Caco-2 (cell line): ENCODE results near the gene ZFHX3. TPM values are rescaled to one million over a fixed set of nuclear protein-coding genes. Genes with fewer than 3 reads are reported as not detected.

Source experiments
- BruUV-seq: library from RNA; stranded (reverse); fragments of 400-500 nt; replicated peaks from 2 replicates; lab custom pipeline; 2021; lab: Mats Ljungman, UMichigan
- CTCF ChIA-PET: fragments of 300-600 bp; sonication (Branson Sonifier 250); formaldehyde crosslinking; loops from one replicate; lab custom pipeline; 2022; ENCODE audit warnings: antibody characterized with exemption; lab: Charles Lee
- POLR2A ChIA-PET: fragments of 300-600 bp; sonication (Branson Sonifier 250); formaldehyde crosslinking; loops from one replicate; lab custom pipeline; 2022; ENCODE audit warnings: antibody characterized with exemption; lab: Charles Lee
- DNase-seq, 2 experiments: peaks; one replicate each; pipeline versions ENCODE4 v3.0.0 to v3.0.0-alpha.2; 2020 to 2022
- H3K27me3 ChIP-seq: replicated peaks from 2 replicates; pipeline ENCODE4 v1.6.0; 2011; ENCODE audit warnings: low read length; ENCODE audit not compliant: control insufficient read depth, insufficient read depth
- H3K36me3 ChIP-seq: 2 replicates; pipeline ENCODE4 v1.5.1; 2011; ENCODE audit warnings: low read length; ENCODE audit not compliant: control insufficient read depth, insufficient read depth
- H3K4me1 ChIP-seq: fragments of 250-450 bp; sonication (Bioruptor Pico); 2 replicates; pipeline ENCODE4 v1.5.1; 2020; ENCODE audit warnings: mild to moderate bottlenecking
- H3K4me3 ChIP-seq: 2 replicates; pipeline ENCODE4 v1.5.1; 2011; ENCODE audit warnings: low read depth, mild to moderate bottlenecking, control low read depth, low read length
- H3K9me3 ChIP-seq: fragments of 250-450 bp; sonication (Bioruptor Pico); 2 replicates; pipeline ENCODE4 v1.5.1; 2020; ENCODE audit warnings: mild to moderate bottlenecking, moderate library complexity
- H3K27ac Mint-ChIP-seq: one replicate; pipeline ENCODE4 v1.8.0; 2022; ENCODE audit warnings: mixed read lengths; ENCODE audit not compliant: unreplicated experiment
- H3K27me3 Mint-ChIP-seq: one replicate; pipeline ENCODE4 v1.8.0; 2022; ENCODE audit warnings: mixed read lengths; ENCODE audit not compliant: insufficient read depth, unreplicated experiment
- H3K36me3 Mint-ChIP-seq: one replicate; pipeline ENCODE4 v1.8.0; 2022; ENCODE audit warnings: mild to moderate bottlenecking, mixed read lengths; ENCODE audit not compliant: insufficient read depth, unreplicated experiment
- H3K4me1 Mint-ChIP-seq: one replicate; pipeline ENCODE4 v1.8.0; 2022; ENCODE audit warnings: low read depth, mixed read lengths; ENCODE audit not compliant: unreplicated experiment
- H3K4me3 Mint-ChIP-seq: one replicate; pipeline ENCODE4 v1.8.0; 2022; ENCODE audit warnings: mild to moderate bottlenecking, moderate library complexity, mixed read lengths; ENCODE audit not compliant: unreplicated experiment
- H3K9me3 Mint-ChIP-seq: one replicate; pipeline ENCODE4 v1.8.0; 2022; ENCODE audit warnings: mixed read lengths; ENCODE audit not compliant: unreplicated experiment
- intact Hi-C: fragments of 100-400 bp; cut with micrococcal nuclease; formaldehyde crosslinking; loops from one replicate; pipeline ENCODE4 v1.10.0; 2022; ENCODE audit not compliant: unreplicated experiment
- total RNA-seq: library from RNA; stranded (reverse); gene quantifications from 2 replicates; pipeline ENCODE4 v1.2.3, GENCODE V29; 2022
- TF ChIP-seq, protein P1 (sequence below), 2 experiments: fragments of 200-600 bp in 1 of 2; IDR thresholded peaks; 1 replicate in 1 of 2; 2 replicates in 1 of 2; pipeline versions ENCODE4 v1.5.1 to v1.8.0; 2011 to 2022; ENCODE audit warnings: antibody characterized with exemption in 1 of 2, control low read depth in 1 of 2, inconsistent platforms in 1 of 2, low read depth in 1 of 2, low read length in 1 of 2, mild to moderate bottlenecking in 1 of 2, moderate library complexity in 1 of 2; ENCODE audit not compliant: insufficient read depth in 1 of 2, severe bottlenecking in 1 of 2, unreplicated experiment in 1 of 2

The ZFHX3 gene
- total RNA-seq, 1 experiment from 2014 or later: 39.9 TPM

- intact Hi-C loops: no loop called here
- TF ChIP-seq, protein P1, sequence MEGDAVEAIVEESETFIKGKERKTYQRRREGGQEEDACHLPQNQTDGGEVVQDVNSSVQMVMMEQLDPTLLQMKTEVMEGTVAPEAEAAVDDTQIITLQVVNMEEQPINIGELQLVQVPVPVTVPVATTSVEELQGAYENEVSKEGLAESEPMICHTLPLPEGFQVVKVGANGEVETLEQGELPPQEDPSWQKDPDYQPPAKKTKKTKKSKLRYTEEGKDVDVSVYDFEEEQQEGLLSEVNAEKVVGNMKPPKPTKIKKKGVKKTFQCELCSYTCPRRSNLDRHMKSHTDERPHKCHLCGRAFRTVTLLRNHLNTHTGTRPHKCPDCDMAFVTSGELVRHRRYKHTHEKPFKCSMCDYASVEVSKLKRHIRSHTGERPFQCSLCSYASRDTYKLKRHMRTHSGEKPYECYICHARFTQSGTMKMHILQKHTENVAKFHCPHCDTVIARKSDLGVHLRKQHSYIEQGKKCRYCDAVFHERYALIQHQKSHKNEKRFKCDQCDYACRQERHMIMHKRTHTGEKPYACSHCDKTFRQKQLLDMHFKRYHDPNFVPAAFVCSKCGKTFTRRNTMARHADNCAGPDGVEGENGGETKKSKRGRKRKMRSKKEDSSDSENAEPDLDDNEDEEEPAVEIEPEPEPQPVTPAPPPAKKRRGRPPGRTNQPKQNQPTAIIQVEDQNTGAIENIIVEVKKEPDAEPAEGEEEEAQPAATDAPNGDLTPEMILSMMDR (IDR thresholded peaks at IDR 0.05; ENCODE audit: insufficient read depth in 1 of 2, low read depth in 1 of 2, low read length in 1 of 2, severe bottlenecking in 1 of 2, unreplicated experiment in 1 of 2): no peak
Observed at GRCh38 chr16:72819345-72819744, 228.6 kb downstream of the ZFHX3 start.

DNA sequence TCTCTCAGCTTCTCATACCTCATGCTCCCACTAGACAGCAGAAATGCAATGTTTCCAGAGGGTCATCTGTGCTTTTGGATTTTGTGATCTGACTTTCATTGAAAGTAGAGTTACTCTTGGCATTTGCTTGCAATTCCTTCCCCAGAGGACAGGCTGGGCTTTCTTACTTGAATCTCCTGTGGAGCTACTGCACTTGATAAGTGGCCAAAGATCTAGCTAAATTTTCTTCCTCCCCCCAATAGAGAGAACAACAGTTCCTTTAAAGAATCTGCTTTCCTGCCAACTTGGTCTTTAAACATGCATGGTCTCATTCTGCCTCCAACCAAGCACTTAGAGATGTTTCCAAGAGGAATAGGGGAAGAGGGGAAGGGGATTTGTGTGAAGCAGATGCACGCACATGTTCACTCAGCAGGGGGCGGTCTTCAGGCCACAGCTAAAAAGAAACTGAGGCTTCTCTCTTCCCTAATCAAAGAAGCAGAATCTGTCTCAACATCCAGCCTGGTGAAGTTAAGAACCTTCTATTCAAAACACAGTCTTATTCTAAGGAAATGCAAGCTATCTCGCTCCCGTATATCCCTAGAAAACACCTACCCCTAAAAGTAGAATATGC is 229.6 kb downstream of the ZFHX3 start:
- Mint-ChIP-seq H3K27me3 (no peaks in the 10 kb centered on the region), H3K9me3 (no peaks in the 10 kb centered on the region), H3K4me3 (no peak overlapping the region), H3K36me3 (peaks cover 29% of the 10 kb centered on the region), H3K4me1 (peaks cover 7% of the 10 kb centered on the region), H3K27ac (no peak overlapping the region)
- POLR2A ChIA-PET: no interaction called here
- no TSS peak for BruUV-seq
- CTCF ChIA-PET: interaction anchor here (1.9 kb wide), 1 partner anchor 14 kb away, joined by 9 read pairs; no protein-coding TSS in a partner anchor
- Histone ChIP-seq H3K4me1 (no peaks in the 10 kb centered on the region), H3K4me3 (no peak overlapping the region), H3K36me3 (peaks cover 1% of the 10 kb centered on the region; the same call in 1 of the 2 replicates), H3K9me3 (no peaks in the 10 kb centered on the region), H3K27me3 (no peaks in the 10 kb centered on the region)
- TF ChIP-seq, protein P1 (IDR thresholded peaks at IDR 0.05; ENCODE audit: insufficient read depth in 1 of 2, low read depth in 1 of 2, low read length in 1 of 2, severe bottlenecking in 1 of 2, unreplicated experiment in 1 of 2): peak in 1 of 2 experiments; percentile 15
- no peak for DNase-seq
- intact Hi-C loops: no loop called here

More at GRCh38 chr16:72819345-72819744, 228.6 kb downstream of the ZFHX3 start:
- Histone ChIP-seq H3K4me3 (no peak overlapping the region), H3K27me3 (no peaks in the 10 kb centered on the region), H3K36me3 (peaks cover 1% of the 10 kb centered on the region; the same call in 1 of the 2 replicates), H3K9me3 (no peaks in the 10 kb centered on the region), H3K4me1 (no peaks in the 10 kb centered on the region)
- no TSS peak for BruUV-seq
- H3K36me3 Mint-ChIP-seq: peaks cover 29% of the 10 kb centered on the region
- no peak for DNase-seq
- H3K4me3 Mint-ChIP-seq: no peak overlapping the region
- no peaks in the 10 kb centered on the region for H3K27me3 Mint-ChIP-seq
- no peak overlapping the region for H3K27ac Mint-ChIP-seq
- H3K9me3 Mint-ChIP-seq: no peaks in the 10 kb centered on the region
- no peaks in the 10 kb centered on the region for H3K4me1 Mint-ChIP-seq
- POLR2A ChIA-PET: no interaction called here
- CTCF ChIA-PET: interaction anchor here (1.9 kb wide), 1 partner anchor 13 kb away, joined by 9 read pairs; no protein-coding TSS in a partner anchor

- DNase-seq: no peak
- Mint-ChIP-seq H3K4me3 (no peak overlapping the region), H3K27ac (no peak overlapping the region), H3K9me3 (no peaks in the 10 kb centered on the region), H3K27me3 (no peaks in the 10 kb centered on the region), H3K36me3 (peaks cover 40% of the 10 kb centered on the region), H3K4me1 (peaks cover 7% of the 10 kb centered on the region)
- ChIA-PET CTCF (interaction anchor here (0.7 kb wide), 1 partner anchor 29 kb away, joined by 3 read pairs; no protein-coding TSS in a partner anchor), POLR2A (no interaction called here)
- intact Hi-C loops: no loop called here
- Histone ChIP-seq H3K27me3 (no peaks in the 10 kb centered on the region), H3K9me3 (no peaks in the 10 kb centered on the region), H3K4me1 (no peaks in the 10 kb centered on the region), H3K36me3 (peaks cover 1% of the 10 kb centered on the region; the same call in 1 of the 2 replicates), H3K4me3 (no peak overlapping the region)
- TF ChIP-seq, protein P1 (IDR thresholded peaks at IDR 0.05; ENCODE audit: insufficient read depth in 1 of 2, low read depth in 1 of 2, low read length in 1 of 2, severe bottlenecking in 1 of 2, unreplicated experiment in 1 of 2): no peak
- BruUV-seq: no TSS peak
Observed at GRCh38 chr16:72815348-72816318, 232.3 kb downstream of the ZFHX3 start.
